GM21529 (cell line): Measurements from ENCODE around the gene ZNF264.
"Not testable (repeated sequence)": the region's sequence is repeated elsewhere in the genome, so short reads cannot be mapped to it uniquely, and the experiment has no call there.

Experiments used
- ATAC-seq: cut with Tn5 transposase; IDR thresholded peaks from one replicate; pipeline ENCODE4 v1.9.1; 2021; ENCODE audit not compliant: unreplicated experiment

The ZNF264 gene

GRCh38 chr19:57244513-57244912, 53.2 kb downstream of the ZNF264 start:
- ATAC-seq: no peak

- ATAC-seq: no peak
These were observed 53.8 kb downstream of the ZNF264 start for GRCh38 chr19:57245066-57245465.

GRCh38 chr19:57245959-57246358, 54.7 kb downstream of the ZNF264 start:
- ATAC-seq: no peak

GRCh38 chr19:57248646-57249045, 57.3 kb downstream of the ZNF264 start:
- no peak for ATAC-seq

- ATAC-seq: no peak
These were observed 58.0 kb downstream of the ZNF264 start for GRCh38 chr19:57249329-57249728.

GRCh38 chr19:57253767-57254166, 62.5 kb downstream of the ZNF264 start:
- not testable (repeated sequence) for ATAC-seq

GRCh38 chr19:57262044-57262443, 70.7 kb downstream of the ZNF264 start:
- ATAC-seq: no peak

- ATAC-seq: no peak
These were observed 72.0 kb downstream of the ZNF264 start for GRCh38 chr19:57263244-57263741.

GRCh38 chr19:57267291-57267690, 76.0 kb downstream of the ZNF264 start:
- no peak for ATAC-seq

- peak; percentile 39 for ATAC-seq
These were observed 78.4 kb downstream of the ZNF264 start for GRCh38 chr19:57269515-57270250.

GRCh38 chr19:57271280-57271679, 80.0 kb downstream of the ZNF264 start:
- ATAC-seq: no peak
